Stimulated activated CD4-positive, alpha-beta T cell treated with anti-CD3 and anti-CD28 coated beads, Interleukin-2, amount 100 ng/mL, for 24 hours (primary cell): ENCODE measurements around the gene PPP5C.
A peak's percentile ranks its signal among the peaks of the same experiment; 100 is the strongest.
"Not testable (repeated sequence)": the region's sequence is repeated elsewhere in the genome, so short reads cannot be mapped to it uniquely, and the experiment has no call there.

ENCODE experiments used
- DNase-seq, 2 donors: peaks; one replicate each; pipeline ENCODE4 v3.0.0-alpha.2; 2020

The PPP5C gene, protein sequence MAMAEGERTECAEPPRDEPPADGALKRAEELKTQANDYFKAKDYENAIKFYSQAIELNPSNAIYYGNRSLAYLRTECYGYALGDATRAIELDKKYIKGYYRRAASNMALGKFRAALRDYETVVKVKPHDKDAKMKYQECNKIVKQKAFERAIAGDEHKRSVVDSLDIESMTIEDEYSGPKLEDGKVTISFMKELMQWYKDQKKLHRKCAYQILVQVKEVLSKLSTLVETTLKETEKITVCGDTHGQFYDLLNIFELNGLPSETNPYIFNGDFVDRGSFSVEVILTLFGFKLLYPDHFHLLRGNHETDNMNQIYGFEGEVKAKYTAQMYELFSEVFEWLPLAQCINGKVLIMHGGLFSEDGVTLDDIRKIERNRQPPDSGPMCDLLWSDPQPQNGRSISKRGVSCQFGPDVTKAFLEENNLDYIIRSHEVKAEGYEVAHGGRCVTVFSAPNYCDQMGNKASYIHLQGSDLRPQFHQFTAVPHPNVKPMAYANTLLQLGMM

DNA sequence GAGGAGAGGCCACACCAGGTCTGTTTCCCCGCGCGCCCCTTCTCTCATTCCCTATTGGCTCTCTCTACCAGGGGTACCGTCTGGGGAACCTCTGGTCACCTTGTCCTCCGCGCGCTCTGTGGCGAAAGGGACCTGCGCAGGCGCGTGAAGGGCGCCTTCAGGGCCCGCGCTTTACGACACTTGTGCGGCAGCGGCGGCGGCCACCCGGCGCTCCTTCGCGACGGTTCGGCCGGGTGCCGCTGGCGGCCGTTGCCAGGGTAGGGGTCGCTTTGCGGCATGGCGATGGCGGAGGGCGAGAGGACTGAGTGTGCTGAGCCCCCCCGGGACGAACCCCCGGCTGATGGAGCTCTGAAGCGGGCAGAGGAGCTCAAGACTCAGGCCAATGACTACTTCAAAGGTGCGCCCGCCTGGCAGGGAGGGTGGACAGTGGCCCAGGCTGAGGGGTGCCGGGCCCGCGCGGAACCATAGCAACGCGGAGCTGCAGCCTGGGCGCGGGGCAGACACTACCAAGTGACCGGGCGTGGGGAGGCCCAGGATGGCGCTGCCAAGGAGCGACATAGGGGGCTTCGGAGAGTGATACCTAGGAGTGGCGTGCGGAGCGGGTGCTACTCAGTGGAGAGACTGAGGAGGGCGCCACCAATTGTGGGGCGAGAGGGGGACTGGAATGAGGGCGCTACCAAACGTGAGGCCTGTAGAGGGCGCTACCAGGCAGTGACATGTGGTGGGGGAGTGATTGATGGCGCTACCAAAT lies at the start of gene PPP5C:
PPP5C (plus strand) TSS at position 267 of the 751 bp plus-strand sequence; CDS start at position 277, 10 bp downstream.
- peak; percentile 90 to 92 for DNase-seq

- DNase-seq: no peak
Observed at GRCh38 chr19:46297700-46298478, 49.0 kb upstream of the PPP5C start.

GRCh38 chr19:46298479-46299003 lies 48.3 kb upstream of the PPP5C start:
- DNase-seq: no peak

DNA sequence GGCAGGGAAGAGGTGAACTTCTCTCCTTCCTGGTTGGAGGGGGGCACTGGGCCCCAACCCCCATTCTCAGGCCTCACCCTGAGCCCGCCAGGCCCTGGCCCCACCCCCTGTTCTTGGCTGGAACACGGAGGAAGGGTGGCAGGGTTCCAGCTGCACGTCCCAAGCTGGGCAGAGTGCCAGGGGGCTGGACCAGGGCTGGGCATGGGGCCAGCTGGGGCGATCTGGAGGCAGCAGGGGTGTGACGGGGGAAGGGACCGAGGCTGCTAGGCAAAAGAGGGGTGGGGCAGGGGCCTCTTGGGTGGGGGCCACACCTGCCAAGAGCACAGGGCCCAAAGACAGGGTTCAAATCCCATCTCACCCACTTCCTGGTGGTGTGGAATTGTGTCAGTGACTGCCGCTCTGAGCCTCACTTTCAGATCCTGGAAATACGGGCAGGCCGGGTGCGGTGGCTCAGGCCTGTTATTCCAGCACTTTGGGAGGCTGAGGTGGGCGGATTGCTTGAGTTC lies 47.8 kb upstream of the PPP5C start:
- DNase-seq: no peak

DNA sequence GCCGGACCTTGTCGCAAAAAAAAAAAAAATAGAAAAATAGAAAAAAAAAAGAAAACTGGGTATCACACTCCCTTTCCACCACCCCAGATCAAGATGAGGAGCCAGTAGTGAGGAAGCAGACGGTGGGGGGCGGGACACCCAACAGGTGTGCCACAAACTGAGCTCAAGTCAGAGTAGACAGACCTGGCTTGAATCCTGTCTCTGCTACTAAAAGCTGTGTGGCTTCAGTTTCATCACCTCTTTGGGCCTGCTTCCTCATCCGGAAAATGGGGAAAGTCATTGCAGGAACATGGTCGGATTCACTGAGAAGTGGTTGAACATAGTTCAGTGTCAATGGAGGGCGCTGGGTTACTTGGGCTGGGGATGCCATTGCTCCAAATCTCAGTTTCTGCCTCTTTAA lies 47.2 kb upstream of the PPP5C start:
- no peak for DNase-seq

- DNase-seq: no peak
Observed at GRCh38 chr19:46303322-46303690, 43.6 kb upstream of the PPP5C start.

DNA sequence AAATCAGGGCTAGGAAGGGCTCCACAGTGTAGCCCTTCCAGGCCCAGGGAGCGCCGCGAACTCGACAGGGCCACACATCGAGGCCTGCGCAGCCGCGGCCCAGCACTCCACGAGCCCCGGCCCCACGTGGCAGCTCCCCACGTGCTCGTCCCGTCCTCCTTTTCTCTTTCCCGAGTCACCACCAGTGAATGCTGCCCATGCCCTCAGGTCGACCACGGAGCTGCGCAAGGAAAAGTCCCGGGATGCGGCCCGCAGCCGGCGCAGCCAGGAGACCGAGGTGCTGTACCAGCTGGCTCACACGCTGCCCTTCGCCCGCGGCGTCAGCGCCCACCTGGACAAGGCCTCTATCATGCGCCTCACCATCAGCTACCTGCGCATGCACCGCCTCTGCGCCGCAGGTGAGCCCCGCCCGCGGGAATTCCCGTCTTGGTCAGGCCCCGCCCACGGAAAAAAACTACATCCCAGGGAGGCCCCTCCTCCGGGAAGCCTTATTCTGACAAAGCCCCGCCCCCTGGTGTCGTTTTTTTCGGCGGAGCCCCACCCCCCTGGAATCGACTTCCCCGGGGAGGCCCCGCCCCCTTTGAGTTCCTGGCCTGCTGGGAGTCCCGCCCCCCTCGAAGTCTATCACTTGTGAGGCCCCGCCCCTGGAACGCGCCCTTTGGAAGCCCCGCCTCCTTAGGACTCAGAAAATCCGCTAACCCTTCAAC lies 43.0 kb upstream of the PPP5C start:
- peak in 1 of 2 donors; percentile 7 for DNase-seq

GRCh38 chr19:46306501-46306900 lies 40.4 kb upstream of the PPP5C start:
- DNase-seq: no peak

DNA sequence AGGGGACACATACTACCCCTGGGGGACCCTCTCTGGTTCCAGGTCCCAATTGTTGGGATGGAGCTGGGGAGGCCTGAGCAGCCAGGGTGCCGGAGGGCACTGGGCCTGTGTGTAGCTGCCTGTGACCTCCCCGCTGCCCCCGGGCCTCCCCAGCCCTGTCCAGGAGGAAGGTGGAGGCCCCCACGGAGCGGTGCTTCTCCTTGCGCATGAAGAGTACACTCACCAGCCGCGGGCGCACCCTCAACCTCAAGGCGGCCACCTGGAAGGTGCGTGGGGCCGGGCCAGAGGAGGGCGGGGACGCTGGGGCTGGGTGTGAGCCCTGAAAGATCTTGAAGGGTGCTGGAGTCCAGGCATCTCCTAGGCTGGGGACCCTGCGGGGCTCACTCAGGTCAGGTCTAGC lies 38.4 kb upstream of the PPP5C start:
- DNase-seq: no peak

- DNase-seq: no peak
Observed at GRCh38 chr19:46309056-46309455, 37.8 kb upstream of the PPP5C start.

- no peak for DNase-seq
Observed at GRCh38 chr19:46311444-46311843, 35.4 kb upstream of the PPP5C start.

DNA sequence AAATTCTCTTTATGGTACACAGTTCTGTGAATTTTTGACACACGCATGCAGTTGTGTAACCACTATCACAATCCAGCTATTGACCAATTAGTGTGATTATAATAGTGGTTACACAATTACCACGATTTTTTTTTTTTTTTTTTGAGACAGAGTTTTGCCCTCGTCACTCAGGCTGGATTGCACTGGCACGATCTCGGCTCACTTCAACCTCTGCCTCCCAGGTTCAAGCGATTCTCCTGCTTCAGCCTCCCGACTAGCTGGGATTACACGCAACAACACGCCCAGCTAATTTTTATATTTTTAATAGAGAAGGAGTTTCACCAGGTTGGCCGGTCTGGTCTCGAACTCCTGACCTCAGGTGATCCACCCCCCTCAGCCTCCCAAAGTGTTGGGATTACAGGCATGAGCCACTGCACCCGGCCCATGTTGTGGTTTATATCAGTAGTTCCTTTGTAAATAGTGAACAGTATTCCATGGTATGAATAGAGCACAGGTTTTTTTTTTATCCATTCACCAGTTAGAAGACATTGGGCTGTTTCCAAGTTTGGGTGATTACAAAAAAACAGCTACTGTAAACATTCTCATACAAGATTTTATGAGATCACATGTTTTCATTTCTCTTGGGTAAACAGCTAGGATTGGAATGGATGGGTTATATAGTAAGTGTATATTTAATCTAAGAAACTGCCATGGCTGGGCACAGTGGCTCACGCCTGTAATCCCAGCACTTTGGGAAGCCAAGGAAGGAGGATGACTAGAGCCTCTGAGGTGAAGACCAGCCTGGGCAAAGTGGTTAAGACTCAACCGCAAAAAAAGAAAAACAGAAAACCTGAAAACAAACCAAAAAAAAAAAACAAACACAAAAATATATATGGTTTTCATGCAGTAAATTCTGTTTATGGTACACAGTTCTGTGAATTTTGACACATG lies 33.1 kb upstream of the PPP5C start:
- DNase-seq: not testable (repeated sequence)

DNA sequence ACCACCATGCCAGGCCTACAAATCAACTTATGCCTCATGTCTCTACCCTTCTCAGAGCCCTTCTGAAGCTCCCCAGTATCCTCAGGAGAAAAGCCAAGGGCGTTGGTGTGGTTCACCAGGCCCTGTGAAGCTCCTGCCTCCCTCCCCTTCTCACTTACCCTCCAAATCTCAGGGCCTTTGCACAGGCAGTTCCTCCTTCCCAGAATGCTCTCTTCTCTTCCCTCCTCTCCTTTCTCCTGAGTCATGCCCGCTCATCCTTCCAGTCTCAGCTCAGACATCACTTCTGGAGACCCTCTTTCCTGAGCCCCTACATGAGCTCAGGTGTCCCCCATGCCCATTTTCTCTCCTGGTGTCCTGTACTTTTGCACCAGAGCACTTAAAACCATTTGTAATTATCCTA lies 29.5 kb upstream of the PPP5C start:
- DNase-seq: no peak

DNA sequence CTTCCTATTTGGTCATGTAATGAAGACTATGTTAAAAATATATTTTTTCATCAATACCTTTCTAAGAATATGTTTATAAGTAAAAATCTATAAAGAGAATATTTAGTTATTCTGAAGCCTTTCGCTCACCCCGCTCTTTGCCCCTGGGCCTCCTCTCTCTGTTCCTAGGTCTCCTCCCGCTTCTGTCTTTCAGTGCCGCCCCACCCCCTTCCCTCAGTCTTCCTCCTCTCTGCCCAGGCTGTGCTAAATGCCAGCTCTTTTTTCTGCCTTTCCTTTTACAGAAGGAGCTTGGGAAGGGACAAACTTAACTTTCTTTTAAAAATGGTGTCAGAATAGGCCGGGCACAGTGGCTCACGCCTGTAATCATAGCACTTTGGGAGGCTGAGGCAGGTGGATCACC lies 27.3 kb upstream of the PPP5C start:
- no peak for DNase-seq

DNA sequence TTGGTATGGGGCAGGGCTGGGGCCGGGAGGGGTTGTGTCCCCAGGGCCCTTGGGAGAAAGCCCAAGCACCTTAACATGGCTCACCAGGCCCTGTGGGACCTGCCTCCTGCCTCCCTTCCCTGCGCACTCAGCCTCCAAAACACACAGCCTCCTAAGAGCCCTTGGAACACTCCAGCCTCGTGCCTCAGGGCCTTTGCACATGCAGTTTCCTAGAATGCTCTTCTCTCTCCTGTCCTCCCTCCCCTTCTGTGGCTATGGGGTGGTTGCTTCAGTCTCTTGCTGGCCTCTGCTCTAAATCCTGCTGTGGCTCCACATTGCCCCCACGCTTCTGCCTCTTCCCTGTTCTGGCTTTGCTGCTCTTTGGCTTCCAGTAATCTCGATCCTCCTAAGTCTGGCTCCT lies 26.3 kb upstream of the PPP5C start:
- no peak for DNase-seq

GRCh38 chr19:46321653-46322052 lies 25.2 kb upstream of the PPP5C start:
- DNase-seq: no peak

GRCh38 chr19:46323227-46323626 lies 23.7 kb upstream of the PPP5C start:
- not testable (repeated sequence) for DNase-seq

DNA sequence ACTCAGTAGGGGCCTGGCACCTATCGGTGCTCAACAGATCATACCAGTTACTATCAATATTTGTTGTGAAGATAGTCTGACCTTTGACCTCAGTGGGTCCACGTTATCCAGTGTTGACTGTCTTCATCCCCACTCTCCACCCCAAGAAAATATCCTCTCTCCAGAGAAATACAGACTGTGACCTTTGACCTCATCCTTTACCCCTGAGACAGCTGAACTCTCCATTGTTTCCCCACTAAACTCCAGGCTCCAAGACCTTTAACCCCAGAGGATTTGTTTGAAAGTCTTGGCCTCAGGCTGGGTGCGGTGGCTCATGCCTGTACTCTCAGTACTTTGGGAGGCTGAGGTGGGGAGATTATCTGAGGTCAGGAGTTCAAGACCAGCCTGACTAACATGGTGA lies 22.6 kb upstream of the PPP5C start:
- no peak for DNase-seq

DNA sequence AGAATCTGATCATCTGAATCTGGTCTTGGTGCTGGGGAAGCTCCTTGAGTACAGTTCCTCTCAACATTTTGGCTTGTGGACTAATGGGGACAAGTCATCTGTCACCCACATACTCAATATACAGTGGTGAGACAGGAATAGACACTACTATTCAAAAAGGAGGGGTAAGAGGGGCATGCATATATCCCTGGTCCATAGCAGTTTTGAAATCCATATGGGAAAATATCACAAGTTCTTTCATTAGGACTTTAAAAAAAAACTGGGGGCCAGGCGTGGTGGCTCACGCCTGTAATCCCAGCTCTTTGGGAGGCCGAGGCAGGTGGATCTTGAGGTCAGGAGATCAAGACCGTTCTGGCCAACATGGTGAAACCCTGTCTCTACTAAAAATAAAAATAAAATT lies 20.3 kb upstream of the PPP5C start:
- no peak for DNase-seq

- no peak for DNase-seq
Observed at GRCh38 chr19:46328079-46328478, 18.8 kb upstream of the PPP5C start.

- DNase-seq: no peak
Observed at GRCh38 chr19:46330319-46330918, 16.5 kb upstream of the PPP5C start.
